Measurements from ENCODE around the gene TIMM10B. TPM values are rescaled to one million over a fixed set of nuclear protein-coding genes. Genes with fewer than 3 reads are reported as not detected.
A peak's percentile ranks its signal among the peaks of the same experiment; 100 is the strongest.

The TIMM10B gene
- total RNA-seq, 6 donors from 2014 or later = 21.0 to 53.0 (median 42.6) TPM

DNA sequence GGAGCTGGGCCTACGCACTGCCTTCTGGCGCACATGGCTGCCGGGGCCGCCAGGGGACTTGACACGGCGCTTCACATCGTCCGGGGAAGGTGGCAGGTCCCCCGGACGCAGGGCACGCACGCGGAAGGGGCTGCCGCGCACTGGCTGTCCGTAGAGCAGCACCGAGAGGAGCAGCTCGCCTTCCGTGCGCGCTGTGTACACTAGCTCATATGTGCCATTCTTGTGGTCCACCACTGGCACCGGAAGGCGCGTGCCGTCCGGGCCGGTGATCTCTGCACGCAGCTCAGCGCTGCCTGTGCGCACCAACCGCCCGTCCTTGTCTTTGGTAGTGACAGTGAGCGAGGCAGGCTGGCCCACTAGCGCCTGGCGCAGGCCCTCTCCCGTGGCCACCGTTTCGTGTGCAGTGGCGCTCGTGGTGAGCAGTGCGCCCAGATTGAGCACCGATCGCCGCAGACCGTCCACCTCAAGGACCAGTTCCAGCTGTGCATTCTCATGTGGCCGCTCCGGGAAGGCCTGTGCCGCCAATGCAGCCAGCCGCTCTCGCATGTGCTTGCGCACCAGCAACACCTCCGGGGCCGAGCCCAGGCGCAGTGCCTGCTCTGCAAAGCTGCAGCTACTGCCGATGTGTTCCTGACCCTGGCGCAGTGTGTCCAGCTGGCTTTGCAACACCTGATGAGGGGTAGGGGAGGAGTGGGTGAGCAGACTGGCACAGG lies 24.8 kb upstream of the TIMM10B start:
- 94 to 97% methylated on average over 9 to 56 of the region's 56 CpGs for WGBS, 2 donors
- DNase-seq = peak in 1 of 2 donors; percentile 81
- TF ChIP-seq POLR2AphosphoS5 (IDR thresholded peaks at IDR 0.05) = no peak
- TF ChIP-seq, protein P1, sequence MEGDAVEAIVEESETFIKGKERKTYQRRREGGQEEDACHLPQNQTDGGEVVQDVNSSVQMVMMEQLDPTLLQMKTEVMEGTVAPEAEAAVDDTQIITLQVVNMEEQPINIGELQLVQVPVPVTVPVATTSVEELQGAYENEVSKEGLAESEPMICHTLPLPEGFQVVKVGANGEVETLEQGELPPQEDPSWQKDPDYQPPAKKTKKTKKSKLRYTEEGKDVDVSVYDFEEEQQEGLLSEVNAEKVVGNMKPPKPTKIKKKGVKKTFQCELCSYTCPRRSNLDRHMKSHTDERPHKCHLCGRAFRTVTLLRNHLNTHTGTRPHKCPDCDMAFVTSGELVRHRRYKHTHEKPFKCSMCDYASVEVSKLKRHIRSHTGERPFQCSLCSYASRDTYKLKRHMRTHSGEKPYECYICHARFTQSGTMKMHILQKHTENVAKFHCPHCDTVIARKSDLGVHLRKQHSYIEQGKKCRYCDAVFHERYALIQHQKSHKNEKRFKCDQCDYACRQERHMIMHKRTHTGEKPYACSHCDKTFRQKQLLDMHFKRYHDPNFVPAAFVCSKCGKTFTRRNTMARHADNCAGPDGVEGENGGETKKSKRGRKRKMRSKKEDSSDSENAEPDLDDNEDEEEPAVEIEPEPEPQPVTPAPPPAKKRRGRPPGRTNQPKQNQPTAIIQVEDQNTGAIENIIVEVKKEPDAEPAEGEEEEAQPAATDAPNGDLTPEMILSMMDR (IDR thresholded peaks at IDR 0.05) = no peak
- no peak for TF ChIP-seq EP300 (IDR thresholded peaks at IDR 0.05)
- TF ChIP-seq POLR2A (IDR thresholded peaks at IDR 0.05) = no peak

DNA sequence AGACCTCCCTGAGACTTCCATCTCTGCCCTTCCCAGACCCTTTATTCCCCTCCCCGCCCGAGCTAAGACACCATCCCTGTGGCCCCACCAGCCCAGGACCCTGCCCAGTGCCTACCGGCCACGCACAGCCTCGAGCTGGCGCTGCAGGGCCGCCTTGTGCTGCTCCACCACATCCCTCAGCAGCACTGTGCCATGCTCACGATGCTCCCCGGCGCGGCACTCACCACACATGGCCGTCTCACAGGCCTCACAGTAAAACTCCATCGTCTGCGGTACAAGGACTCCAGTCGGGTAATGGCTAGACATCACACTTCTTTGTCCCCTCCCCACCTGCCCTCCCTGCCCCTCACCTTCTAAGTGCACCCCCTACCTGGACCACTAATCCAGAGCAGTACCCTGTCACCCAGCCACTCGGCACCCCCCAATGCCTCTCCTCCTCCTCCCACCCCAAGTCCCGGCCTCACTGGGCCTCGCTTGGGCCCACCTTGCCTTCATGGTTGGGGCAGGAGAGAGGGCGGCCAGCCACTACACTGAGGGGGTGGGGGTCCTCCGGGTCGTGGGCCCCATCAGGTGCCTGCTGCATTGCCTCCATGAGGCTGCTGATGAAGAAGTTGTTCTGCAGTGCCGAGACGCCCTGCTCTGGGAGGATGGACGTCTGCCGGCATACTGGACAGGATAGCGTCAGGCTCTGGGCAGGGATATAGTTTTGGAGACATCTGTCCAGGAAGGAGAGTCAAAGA lies 23.6 kb upstream of the TIMM10B start:
- DNase-seq (peak in 1 of 2 donors; percentile 70), ATAC-seq (ENCODE audit: low FRiP score in 2 of 2) (peak; percentile 13 to 34)
- no peaks in the 10 kb centered on the region for H3K27me3 ChIP-seq
- WGBS, 2 donors = 92 to 94% methylated on average over 21 to 26 of the region's 26 CpGs
- no peaks in the 10 kb centered on the region for H3K9me3 ChIP-seq
- no peaks in the 10 kb centered on the region for H3K4me1 ChIP-seq
- H3K36me3 ChIP-seq = peaks cover 19 to 88% (median 56%) of the 10 kb centered on the region in 4 donors
- H3K27ac ChIP-seq = peak overlapping the region in 2 of 4 donors; percentile 7 to 46
- TF ChIP-seq EP300 (IDR thresholded peaks at IDR 0.05) = no peak
- TF ChIP-seq POLR2AphosphoS5 (IDR thresholded peaks at IDR 0.05) = no peak
- TF ChIP-seq POLR2A (IDR thresholded peaks at IDR 0.05) = no peak
- TF ChIP-seq, protein P1 (IDR thresholded peaks at IDR 0.05) = no peak
- no peak overlapping the region for H3K4me3 ChIP-seq

More for the DNA sequence above, 24.8 kb upstream of the TIMM10B start:
- peaks cover 20 to 93% (median 62%) of the 10 kb centered on the region in 4 donors for H3K36me3 ChIP-seq
- no peaks in the 10 kb centered on the region for H3K9me3 ChIP-seq
- no peak overlapping the region for H3K27ac ChIP-seq
- no peaks in the 10 kb centered on the region for H3K27me3 ChIP-seq
- no peaks in the 10 kb centered on the region for H3K4me1 ChIP-seq
- no peak for ATAC-seq (ENCODE audit: low FRiP score in 2 of 2)
- H3K4me3 ChIP-seq = no peak overlapping the region

DNA sequence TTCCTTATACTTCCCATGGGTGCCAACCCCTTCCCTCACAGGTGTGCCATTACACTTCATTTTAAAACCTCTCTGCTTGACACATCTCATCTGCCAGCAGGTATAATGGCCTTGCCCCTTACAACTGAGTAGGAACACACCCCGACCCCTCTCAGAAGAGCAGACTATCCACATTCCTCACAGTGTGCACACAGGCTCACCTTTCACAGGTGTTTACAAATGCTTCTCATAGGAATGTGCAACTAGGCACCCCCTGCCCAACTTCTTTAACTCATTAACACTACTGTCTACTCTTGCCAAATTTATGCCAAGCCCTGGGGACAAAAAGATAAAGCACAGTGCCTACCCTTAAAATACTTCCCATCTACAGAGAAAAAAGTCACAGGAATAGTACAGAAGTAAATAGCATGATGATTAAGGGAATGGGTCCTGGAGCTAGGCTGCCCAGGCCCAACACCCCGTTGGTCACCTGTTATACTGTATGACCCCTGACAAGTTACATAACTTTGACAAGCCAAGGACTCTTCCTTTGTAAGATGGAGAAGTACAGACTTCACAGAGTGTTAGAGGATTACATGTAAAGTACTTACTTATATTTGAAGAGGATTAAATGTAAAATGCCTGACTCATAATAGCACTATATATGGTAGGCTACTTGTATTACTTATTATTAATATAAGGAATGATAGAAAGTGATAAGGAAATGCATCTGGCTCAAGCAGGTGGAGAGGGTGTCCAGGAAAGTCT lies 22.8 kb upstream of the TIMM10B start:
- no peak for DNase-seq

DNA sequence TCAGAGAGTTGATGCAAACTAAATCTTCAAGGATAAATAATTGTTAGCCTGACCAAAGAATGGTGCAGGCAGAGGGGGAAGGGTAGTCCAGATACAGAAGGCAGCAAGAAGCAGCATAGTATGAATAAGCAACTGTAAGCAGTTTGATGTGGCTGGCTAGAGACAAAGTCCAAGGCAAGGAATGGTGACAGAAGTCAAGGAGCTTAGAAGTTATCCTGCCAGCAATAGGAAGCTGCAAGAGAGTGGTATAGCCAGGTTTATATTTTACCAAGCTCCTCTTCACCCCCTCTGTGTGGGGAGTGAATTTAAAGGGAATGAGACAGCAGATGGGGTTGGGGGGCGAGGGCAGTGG lies 22.2 kb upstream of the TIMM10B start:
- peaks cover 11 to 86% (median 52%) of the 10 kb centered on the region in 4 donors for H3K36me3 ChIP-seq
- DNase-seq = no peak
- H3K4me1 ChIP-seq = no peaks in the 10 kb centered on the region
- no peaks in the 10 kb centered on the region for H3K27me3 ChIP-seq
- TF ChIP-seq EP300 (IDR thresholded peaks at IDR 0.05) (no peak), POLR2AphosphoS5 (IDR thresholded peaks at IDR 0.05) (no peak), POLR2A (IDR thresholded peaks at IDR 0.05) (no peak)
- TF ChIP-seq, protein P1 (IDR thresholded peaks at IDR 0.05) = no peak
- H3K9me3 ChIP-seq = no peaks in the 10 kb centered on the region
- ATAC-seq (ENCODE audit: low FRiP score in 2 of 2) = no peak
- 80 to 85% methylated on average over 1 of the region's 1 CpG for WGBS, 2 donors
- H3K4me3 ChIP-seq = no peak overlapping the region
- H3K27ac ChIP-seq = no peak overlapping the region

More for the DNA sequence above, 22.8 kb upstream of the TIMM10B start:
- Histone ChIP-seq H3K36me3 (peaks cover 11 to 86% (median 53%) of the 10 kb centered on the region in 4 donors), H3K27me3 (no peaks in the 10 kb centered on the region), H3K9me3 (no peaks in the 10 kb centered on the region), H3K27ac (peak overlapping the region in 1 of 4 donors; percentile 46), H3K4me3 (no peak overlapping the region), H3K4me1 (no peaks in the 10 kb centered on the region)
- no peak for TF ChIP-seq POLR2AphosphoS5 (IDR thresholded peaks at IDR 0.05)
- no peak for TF ChIP-seq EP300 (IDR thresholded peaks at IDR 0.05)
- TF ChIP-seq, protein P1 (IDR thresholded peaks at IDR 0.05) = no peak
- TF ChIP-seq POLR2A (IDR thresholded peaks at IDR 0.05) = no peak
- 61% methylated on average over 2 of the region's 2 CpGs for WGBS, 2 donors
- ATAC-seq (ENCODE audit: low FRiP score in 2 of 2) = peak in 1 of 2 donors; percentile 83
